Nucleus accumbens (tissue), 56 donors: ENCODE results near the gene TLE3.

ENCODE experiments used
- DNase-seq, 56 donors: peaks; one replicate each; lab custom pipeline; 2025; lab: John Stamatoyannopoulos, UW

The TLE3 gene

DNA sequence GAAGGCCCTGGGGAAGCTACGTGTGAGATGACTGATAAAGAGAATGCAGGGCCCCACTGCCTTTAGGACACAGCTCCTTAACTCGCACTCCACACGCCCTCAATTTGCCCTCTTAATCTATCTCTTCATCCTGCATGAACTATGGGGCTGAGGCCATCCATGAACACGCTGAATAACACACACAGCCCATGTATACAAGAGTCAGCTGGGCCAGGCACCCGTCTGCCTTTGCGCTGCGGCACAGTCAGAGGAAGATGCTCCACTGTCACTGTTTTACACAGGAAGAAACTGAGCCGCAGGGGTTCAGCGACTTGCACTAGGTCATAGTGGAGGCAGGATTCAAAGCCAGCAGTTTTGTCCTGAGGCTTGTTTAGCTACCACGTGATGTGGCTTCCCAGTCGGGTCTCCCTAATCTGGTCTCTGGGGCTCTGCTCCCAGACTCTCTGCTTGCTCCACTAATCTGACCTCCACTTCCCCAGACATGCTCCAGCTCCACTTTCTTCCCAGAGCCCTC is 43.9 kb downstream of the TLE3 start:
- no peak for DNase-seq

DNA sequence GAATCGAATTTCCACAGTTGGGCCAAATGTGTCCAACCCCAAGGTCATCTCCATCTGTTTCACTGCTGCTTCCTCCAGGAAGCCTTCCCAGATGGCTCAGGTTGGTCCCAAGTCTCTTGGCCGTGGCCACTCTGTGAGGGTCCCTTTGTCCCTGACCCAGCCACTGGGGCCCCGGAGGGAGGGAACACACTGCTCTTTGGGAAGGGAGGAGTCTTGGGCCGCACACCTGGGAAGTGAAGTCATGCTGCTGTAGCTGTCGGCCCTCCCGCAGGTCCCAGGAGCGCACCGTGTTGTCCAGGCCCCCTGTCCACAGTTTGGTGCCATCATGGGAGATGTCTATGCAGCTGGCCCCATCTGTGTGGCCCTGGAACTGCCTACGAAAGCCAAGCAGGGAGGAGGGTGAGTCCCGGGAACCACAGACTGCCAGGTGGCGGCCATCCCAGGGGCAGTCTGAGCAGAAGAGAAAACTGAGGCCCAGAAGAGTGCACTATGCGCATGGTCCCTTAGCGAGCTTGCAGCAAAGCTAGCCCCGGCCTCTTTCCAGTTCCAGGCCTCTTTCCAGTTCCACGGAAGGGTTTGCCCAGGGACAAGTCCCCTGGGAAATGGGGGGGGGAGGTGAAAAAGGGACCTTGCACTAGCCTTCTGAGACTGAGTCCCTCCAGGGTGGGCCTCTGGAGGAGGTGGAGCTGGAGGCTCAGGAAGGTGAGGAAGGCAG is 44.6 kb downstream of the TLE3 start:
- DNase-seq, result peak in 21 of 56 donors; percentile 15 to 78 (median 48)

GRCh38 chr15:70051948-70052633 is 45.6 kb downstream of the TLE3 start:
- DNase-seq, result no peak

GRCh38 chr15:70050970-70051369 is 46.7 kb downstream of the TLE3 start:
- no peak for DNase-seq

GRCh38 chr15:70050441-70050840 is 47.3 kb downstream of the TLE3 start:
- DNase-seq, result no peak

GRCh38 chr15:70049701-70050301 is 47.9 kb downstream of the TLE3 start:
- DNase-seq, result no peak

- DNase-seq, result no peak
These were observed 48.9 kb downstream of the TLE3 start for GRCh38 chr15:70048578-70049514.

DNA sequence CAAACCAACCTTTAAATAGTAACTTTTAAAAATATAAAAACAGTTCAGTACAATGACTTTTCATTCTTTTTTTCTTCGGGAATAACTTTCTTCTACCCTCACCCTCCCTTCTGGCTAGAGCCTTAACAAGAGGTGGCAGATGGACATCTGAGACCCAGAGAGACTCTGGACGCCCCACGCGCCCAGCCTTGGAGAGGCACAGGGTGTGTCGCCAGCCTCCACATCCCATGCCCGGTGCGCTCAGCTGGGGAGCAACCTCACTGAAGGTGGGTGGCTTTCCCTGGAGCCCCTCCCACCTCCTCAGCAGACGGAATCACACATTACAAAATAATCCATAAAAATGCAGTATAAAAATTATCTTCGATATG is 49.5 kb downstream of the TLE3 start:
- DNase-seq, result no peak

GRCh38 chr15:70047386-70048197 is 50.1 kb downstream of the TLE3 start:
- peak in 3 of 56 donors; percentile 11 to 27 (median 21) for DNase-seq

DNA sequence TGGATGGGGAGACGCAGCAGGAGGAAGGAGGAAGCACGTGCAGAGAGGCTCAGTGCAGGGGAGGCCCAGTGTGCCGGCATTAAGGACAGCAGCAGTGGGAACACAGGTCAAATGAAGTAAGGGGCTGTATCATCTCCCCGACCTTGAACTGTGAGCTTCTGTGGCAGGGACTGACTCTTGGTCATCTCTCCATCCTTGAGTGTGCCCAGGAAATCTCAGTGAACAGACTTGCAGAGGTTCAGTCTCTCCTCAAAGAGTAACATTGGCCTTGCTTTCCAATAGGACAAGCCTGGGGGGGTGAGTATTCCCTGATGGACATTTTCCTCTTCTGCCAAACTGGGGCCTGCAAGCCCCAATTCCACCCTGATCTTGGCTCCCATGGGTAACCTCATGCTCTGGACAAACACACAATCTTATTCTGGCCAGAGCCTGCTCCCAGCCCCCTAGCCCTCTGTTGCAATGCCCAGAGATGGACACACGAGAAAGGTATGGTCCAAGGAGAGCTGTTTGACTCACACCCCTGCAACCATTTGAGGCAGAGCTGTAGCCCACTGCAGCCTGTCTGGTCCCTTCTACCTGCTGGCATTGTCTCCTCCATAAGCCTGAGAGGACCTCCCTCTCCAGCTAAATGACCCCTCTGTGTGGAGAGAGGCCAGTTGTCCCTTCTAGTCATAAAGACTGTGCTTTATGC is 50.9 kb downstream of the TLE3 start:
- DNase-seq, result no peak

- no peak for DNase-seq
These were observed 52.7 kb downstream of the TLE3 start for GRCh38 chr15:70045045-70045444.

DNA sequence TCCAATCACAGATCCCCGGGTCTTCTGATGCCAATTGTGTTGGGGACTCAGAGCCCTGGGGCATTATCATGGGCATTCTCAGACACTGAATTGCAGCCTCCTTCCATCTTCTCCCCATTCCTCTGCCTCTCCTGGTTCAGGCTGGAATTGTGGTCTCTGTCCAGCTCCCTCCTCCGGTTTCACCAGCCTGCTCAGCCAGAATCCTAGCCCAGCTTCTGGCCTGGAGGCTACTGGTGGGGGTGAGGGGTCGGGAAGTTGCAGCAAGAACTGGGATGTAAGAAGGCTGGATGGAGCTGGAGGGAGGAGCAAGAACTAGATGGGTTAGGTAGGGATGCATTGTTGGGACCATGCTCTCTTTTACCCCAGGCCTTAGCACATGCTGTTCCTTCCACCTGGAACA is 53.5 kb downstream of the TLE3 start:
- DNase-seq, result no peak

GRCh38 chr15:70043590-70043989 is 54.1 kb downstream of the TLE3 start:
- DNase-seq, result no peak

- DNase-seq, result no peak
These were observed 55.0 kb downstream of the TLE3 start for GRCh38 chr15:70042553-70043214.

GRCh38 chr15:70039917-70040316 is 57.8 kb downstream of the TLE3 start:
- DNase-seq, result no peak

DNA sequence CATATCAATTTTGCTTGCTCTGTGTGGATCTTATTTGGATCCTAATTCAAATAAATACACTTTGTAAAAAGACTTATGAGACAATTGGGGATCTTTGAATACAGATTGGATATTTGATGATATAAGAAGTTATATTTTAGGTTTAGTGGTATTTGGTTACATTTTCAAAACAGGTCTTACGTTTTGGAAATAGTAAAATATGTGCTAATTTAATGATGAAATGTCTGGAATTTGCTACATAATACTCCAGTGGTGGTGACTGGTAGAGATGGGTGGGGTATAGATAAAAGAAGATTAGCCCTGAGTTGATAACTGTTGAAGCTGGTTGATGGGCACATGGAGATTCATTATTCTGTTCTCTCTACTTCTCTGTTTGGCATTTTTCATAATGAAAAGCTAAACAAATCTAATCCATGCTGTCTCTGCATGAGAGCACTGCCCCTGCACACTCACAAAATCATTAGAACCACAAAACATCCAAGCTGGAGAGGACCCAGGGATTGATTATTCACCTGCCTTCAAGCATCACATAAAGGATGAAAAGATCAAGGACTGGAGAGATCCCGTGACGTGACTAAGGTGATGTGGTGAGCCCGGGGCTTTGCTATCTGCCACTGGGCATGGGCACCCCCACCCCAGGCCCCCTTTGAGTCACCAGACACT is 58.9 kb downstream of the TLE3 start:
- no peak for DNase-seq

GRCh38 chr15:70037292-70037640 is 60.5 kb downstream of the TLE3 start:
- DNase-seq, result no peak
